T-helper 1 cell treated with Interleukin-12 subunit alpha and Interleukin-12 subunit beta and Interleukin-4 antibody, amounts not matched to agents 30 ng/mL and 1 ng/mL, for 36 hours (primary cell): Measurements from ENCODE around the gene ABCC8. TPM values are rescaled to one million over a fixed set of nuclear protein-coding genes. Genes with fewer than 3 reads are reported as not detected.
"Not testable (repeated sequence)": the region's sequence is repeated elsewhere in the genome, so short reads cannot be mapped to it uniquely, and the experiment has no call there.

Experiments used
- intact Hi-C: fragments of 100-400 bp; cut with micrococcal nuclease; formaldehyde crosslinking; loops from one replicate; pipeline ENCODE4 v1.15.1; 2024
- total RNA-seq: library from RNA; stranded (reverse); gene quantifications from 2 replicates; pipeline ENCODE4 v1.2.3, GENCODE V29; 2022

ABCC8 gene
- total RNA-seq, 1 donor from 2014 or later, result not detected

- intact Hi-C loops, result no loop called here
These were observed 44.6 kb downstream of the ABCC8 start for GRCh38 chr11:17432002-17432401.

- intact Hi-C loops, result no loop called here
These were observed 45.5 kb downstream of the ABCC8 start for GRCh38 chr11:17431139-17431538.

GRCh38 chr11:17430616-17431015 is 46.0 kb downstream of the ABCC8 start:
- intact Hi-C loops, result no loop called here

GRCh38 chr11:17428925-17429324 is 47.7 kb downstream of the ABCC8 start:
- intact Hi-C loops, result no loop called here

GRCh38 chr11:17428261-17428660 is 48.4 kb downstream of the ABCC8 start:
- intact Hi-C loops, result no loop called here

- intact Hi-C loops, result not testable (repeated sequence)
These were observed 50.4 kb downstream of the ABCC8 start for GRCh38 chr11:17426233-17426632.

- intact Hi-C loops, result no loop called here
These were observed 52.9 kb downstream of the ABCC8 start for GRCh38 chr11:17423533-17424310.

GRCh38 chr11:17421781-17422180 is 54.9 kb downstream of the ABCC8 start:
- intact Hi-C loops, result no loop called here

- intact Hi-C loops, result no loop called here
These were observed 58.1 kb downstream of the ABCC8 start for GRCh38 chr11:17418444-17419081.

- intact Hi-C loops, result no loop called here
These were observed 60.2 kb downstream of the ABCC8 start for GRCh38 chr11:17416492-17416891.

- intact Hi-C loops, result loop anchor here (2.0 kb wide), 1 partner anchor 27 kb away; the partner anchor contains the start of gene KCNJ11
These were observed 61.0 kb downstream of the ABCC8 start for GRCh38 chr11:17415523-17416104.

- intact Hi-C loops, result loop anchor here (2.0 kb wide), 1 partner anchor 26 kb away; the partner anchor contains the start of gene KCNJ11
These were observed 61.7 kb downstream of the ABCC8 start for GRCh38 chr11:17414992-17415391.

GRCh38 chr11:17414317-17414737 is 62.3 kb downstream of the ABCC8 start:
- intact Hi-C loops, result loop anchor here (2.0 kb wide), 1 partner anchor 26 kb away; the partner anchor contains the start of gene KCNJ11

- intact Hi-C loops, result loop anchor here (2.0 kb wide), 1 partner anchor 25 kb away; the partner anchor contains the start of gene KCNJ11
These were observed 63.0 kb downstream of the ABCC8 start for GRCh38 chr11:17413414-17414316.

GRCh38 chr11:17412488-17413180 is 64.0 kb downstream of the ABCC8 start:
- intact Hi-C loops, result no loop called here

- intact Hi-C loops, result no loop called here
These were observed 65.2 kb downstream of the ABCC8 start for GRCh38 chr11:17411418-17411817.

- intact Hi-C loops, result no loop called here
These were observed 65.9 kb downstream of the ABCC8 start for GRCh38 chr11:17410606-17411379.

GRCh38 chr11:17408641-17409040 is 68.0 kb downstream of the ABCC8 start:
- intact Hi-C loops, result no loop called here

- intact Hi-C loops, result no loop called here
These were observed 68.6 kb downstream of the ABCC8 start for GRCh38 chr11:17408026-17408425.

GRCh38 chr11:17407575-17407974 is 69.1 kb downstream of the ABCC8 start:
- intact Hi-C loops, result no loop called here
